Activated T-cell treated with anti-CD3 and anti-CD28 coated beads, Interleukin-2, amount 50 U/mL, for 72 hours (primary cell): ENCODE data around the gene KRT76. TPM values are rescaled to one million over a fixed set of nuclear protein-coding genes. Genes with fewer than 3 reads are reported as not detected.
"Not testable (repeated sequence)": the region's sequence is repeated elsewhere in the genome, so short reads cannot be mapped to it uniquely, and the experiment has no call there.

Experiments
- ATAC-seq, 2 donors: fragments of 150-1000 bp; cut with Tn5 transposase; replicated peaks in 1 of 2; 2 replicates each; pipeline ENCODE4 v1.10.0; 2021; ENCODE audit warnings: moderate library complexity in 2 of 2, mild to moderate bottlenecking in 1 of 2
- DNase-seq, 2 donors: peaks; one replicate each; pipeline ENCODE4 v3.0.0; 2021 to 2022; ENCODE audit warnings: mixed read lengths in 1 of 2
- H3K27ac Mint-ChIP-seq: one replicate; pipeline ENCODE4 v1.8.0; 2022; ENCODE audit warnings: mild to moderate bottlenecking, moderate library complexity, mixed read lengths
- H3K27me3 Mint-ChIP-seq: one replicate; pipeline ENCODE4 v1.8.0; 2022; ENCODE audit warnings: low read depth, mixed read lengths
- H3K36me3 Mint-ChIP-seq, 2 donors: one replicate each; pipeline ENCODE4 v1.8.0; 2022; ENCODE audit warnings: mixed read lengths in 2 of 2, mild to moderate bottlenecking in 1 of 2; ENCODE audit not compliant: insufficient read depth in 2 of 2
- H3K4me1 Mint-ChIP-seq: one replicate; pipeline ENCODE4 v1.8.0; 2022; ENCODE audit warnings: low read depth, mixed read lengths
- H3K4me3 Mint-ChIP-seq, 2 donors: one replicate each; pipeline ENCODE4 v1.8.0; 2022; ENCODE audit warnings: mild to moderate bottlenecking in 2 of 2, mixed read lengths in 2 of 2, moderate library complexity in 2 of 2
- H3K9me3 Mint-ChIP-seq, 2 donors: one replicate each; pipeline ENCODE4 v1.8.0; 2022; ENCODE audit warnings: mixed read lengths in 2 of 2
- total RNA-seq, 2 donors: library from RNA; stranded (reverse); gene quantifications; one replicate each; pipeline ENCODE4 v1.2.3, GENCODE V29; 2022

Gene KRT76
- total RNA-seq, 2 donors from 2014 or later, result not detected

DNA sequence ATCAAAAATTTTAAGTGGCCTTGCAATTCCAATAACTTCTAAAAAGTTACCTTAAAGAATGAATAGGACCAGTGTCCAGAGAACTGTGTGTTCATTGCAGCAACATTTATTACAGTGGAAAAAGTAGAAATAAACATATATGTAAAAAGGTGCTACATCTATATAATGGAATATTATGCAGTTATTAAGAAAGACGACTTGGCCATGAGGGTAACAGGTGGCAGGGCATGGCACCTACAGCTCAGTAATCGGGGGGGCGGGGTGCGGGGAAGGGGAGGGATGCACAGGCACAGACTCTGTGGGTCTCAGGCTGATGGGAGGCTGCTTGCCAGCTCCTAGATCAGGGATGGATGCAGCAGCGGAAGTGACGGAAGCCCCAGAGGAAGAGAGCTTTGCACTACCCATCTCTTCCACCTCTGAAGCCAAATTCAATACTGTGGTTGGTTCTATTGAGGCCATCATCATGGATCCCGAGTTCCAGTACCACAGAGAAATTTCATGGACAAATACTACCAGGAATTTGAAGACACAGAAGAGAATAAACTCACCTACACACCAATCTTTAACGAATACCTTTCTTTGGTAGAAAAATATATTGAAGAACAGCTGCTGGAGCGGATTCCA is 14.0 kb downstream of the KRT76 start:
- Mint-ChIP-seq H3K36me3 (peaks cover 3% of the 10 kb centered on the region in 2 donors), H3K9me3 (peaks cover 4 to 9% of the 10 kb centered on the region in 2 donors), H3K4me3 (no peak overlapping the region), H3K4me1 (no peaks in the 10 kb centered on the region), H3K27me3 (no peaks in the 10 kb centered on the region), H3K27ac (no peak overlapping the region)
- ATAC-seq (no peak), DNase-seq (no peak)

DNA sequence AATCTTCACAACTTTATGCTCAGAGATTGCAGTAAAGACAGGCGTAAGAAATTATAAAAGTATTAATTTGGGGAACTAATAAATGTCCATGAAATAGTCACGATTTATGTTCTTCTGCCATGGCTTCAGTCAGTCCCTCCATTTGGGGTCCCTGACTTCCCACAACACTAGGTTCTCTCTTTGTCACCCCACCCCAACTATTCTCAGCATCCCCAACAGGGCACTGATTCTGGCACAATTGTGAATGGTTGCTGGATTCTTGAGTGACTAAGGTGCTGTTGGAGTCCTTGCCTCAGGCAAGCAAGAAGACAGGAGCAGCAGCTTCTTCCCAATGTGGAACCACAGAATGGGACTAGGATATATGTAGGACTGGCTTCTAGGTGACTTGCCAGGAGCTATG is 15.3 kb downstream of the KRT76 start:
- H3K36me3 Mint-ChIP-seq, result peaks cover 3% of the 10 kb centered on the region in 2 donors
- DNase-seq, result no peak
- no peak overlapping the region for H3K4me3 Mint-ChIP-seq
- no peak for ATAC-seq
- H3K27me3 Mint-ChIP-seq, result no peaks in the 10 kb centered on the region
- H3K9me3 Mint-ChIP-seq, result peaks cover 4 to 9% of the 10 kb centered on the region in 2 donors
- no peaks in the 10 kb centered on the region for H3K4me1 Mint-ChIP-seq
- H3K27ac Mint-ChIP-seq, result no peak overlapping the region

DNA sequence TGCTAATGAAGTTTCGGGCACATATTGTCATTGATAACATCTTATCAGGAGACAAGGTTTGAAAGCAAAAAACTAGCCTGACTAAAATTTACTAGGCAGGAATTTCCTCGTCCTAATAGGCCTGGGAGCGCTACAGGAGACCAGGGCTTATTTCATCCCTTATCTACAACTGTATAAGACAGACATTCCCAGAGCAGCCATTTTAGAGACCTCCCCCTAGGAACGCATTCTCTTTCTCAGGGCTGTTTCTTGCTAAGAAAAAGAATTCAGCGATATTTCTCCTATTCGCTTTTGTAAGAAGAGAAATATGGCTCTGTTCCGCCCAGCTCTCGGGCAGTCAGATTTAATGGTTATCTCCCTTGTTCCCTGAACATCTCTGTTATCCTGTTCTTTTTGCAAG is 15.9 kb downstream of the KRT76 start:
- not testable (repeated sequence) for H3K36me3 Mint-ChIP-seq, H3K9me3 Mint-ChIP-seq, H3K27me3 Mint-ChIP-seq, H3K4me3 Mint-ChIP-seq, ATAC-seq, DNase-seq, H3K4me1 Mint-ChIP-seq, H3K27ac Mint-ChIP-seq

DNA sequence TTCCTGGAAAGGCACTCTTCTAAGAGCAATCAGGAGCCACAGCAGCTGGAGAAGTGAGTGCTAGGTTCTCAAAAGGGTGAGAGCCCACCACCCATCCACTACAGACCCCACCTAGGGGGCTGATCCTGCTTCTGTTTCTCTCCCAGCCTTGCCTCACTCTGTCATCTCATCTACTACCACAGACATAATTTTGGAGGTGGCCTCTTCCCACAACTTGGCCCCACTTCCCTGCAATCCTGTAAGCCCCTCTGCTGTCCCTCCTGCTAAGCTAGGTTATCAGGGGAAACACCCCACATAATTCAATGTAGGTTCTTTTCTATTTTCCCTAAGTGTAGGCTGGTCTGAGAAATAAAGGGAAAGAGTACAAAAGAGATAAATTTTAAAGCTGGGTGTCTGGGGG is 16.5 kb downstream of the KRT76 start:
- H3K27me3 Mint-ChIP-seq, result no peaks in the 10 kb centered on the region
- no peak overlapping the region for H3K27ac Mint-ChIP-seq
- H3K9me3 Mint-ChIP-seq, result peaks cover 4 to 9% of the 10 kb centered on the region in 2 donors

DNA sequence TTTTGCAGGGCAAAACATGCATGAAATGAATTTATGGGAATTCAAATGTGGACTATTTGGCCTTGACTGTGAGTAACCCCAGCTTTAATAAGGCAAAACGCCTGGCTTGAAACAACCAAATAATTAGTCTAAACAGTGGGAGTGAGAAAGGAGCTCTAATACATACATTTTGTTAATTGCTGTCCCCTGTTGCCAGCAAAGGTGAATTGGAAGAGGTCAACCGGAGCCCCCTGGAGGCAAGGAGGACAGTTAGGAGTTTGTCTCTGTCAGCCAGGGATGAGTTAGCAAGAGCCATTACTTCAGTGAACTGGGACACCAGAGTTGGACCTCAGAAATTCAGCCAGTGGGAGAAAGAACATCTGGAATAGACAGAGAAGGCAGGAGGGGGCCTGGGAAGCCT is 17.4 kb downstream of the KRT76 start:
- no peak overlapping the region for H3K4me3 Mint-ChIP-seq

More for the DNA sequence above, 16.5 kb downstream of the KRT76 start:
- Mint-ChIP-seq H3K36me3 (peaks cover 3% of the 10 kb centered on the region in 2 donors), H3K4me3 (no peak overlapping the region), H3K4me1 (no peaks in the 10 kb centered on the region)
- ATAC-seq (no peak), DNase-seq (no peak)

DNA sequence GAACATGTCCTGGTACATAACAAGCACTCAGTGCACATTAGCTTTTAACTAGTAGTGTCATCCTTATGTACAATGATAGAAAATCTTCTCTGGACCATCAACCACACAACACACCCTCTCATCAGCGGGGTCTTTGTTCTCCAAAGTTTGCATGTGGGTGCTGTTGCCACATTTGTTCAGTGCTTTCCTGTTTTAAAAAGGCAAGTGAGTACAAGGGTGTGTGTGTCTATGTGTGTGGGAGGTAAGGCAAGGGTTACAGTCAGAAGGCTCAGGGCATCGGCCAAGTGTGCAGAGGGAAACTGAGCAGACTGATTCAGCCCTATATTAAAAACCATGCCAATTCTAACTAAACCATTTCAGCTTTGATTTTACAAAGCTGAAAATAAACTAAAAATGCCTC is 17.9 kb downstream of the KRT76 start:
- no peaks in the 10 kb centered on the region for H3K4me1 Mint-ChIP-seq
- H3K9me3 Mint-ChIP-seq, result peaks cover 4 to 9% of the 10 kb centered on the region in 2 donors
- H3K36me3 Mint-ChIP-seq, result peaks cover 3% of the 10 kb centered on the region in 2 donors
- no peak overlapping the region for H3K4me3 Mint-ChIP-seq
- H3K27me3 Mint-ChIP-seq, result no peaks in the 10 kb centered on the region
- no peak overlapping the region for H3K27ac Mint-ChIP-seq
- no peak for DNase-seq
- ATAC-seq, result no peak

More for the DNA sequence above, 17.4 kb downstream of the KRT76 start:
- DNase-seq, result no peak
- Mint-ChIP-seq H3K36me3 (peaks cover 3% of the 10 kb centered on the region in 2 donors), H3K4me1 (no peaks in the 10 kb centered on the region), H3K27me3 (no peaks in the 10 kb centered on the region), H3K27ac (no peak overlapping the region), H3K9me3 (peaks cover 4 to 9% of the 10 kb centered on the region in 2 donors)
- no peak for ATAC-seq

DNA sequence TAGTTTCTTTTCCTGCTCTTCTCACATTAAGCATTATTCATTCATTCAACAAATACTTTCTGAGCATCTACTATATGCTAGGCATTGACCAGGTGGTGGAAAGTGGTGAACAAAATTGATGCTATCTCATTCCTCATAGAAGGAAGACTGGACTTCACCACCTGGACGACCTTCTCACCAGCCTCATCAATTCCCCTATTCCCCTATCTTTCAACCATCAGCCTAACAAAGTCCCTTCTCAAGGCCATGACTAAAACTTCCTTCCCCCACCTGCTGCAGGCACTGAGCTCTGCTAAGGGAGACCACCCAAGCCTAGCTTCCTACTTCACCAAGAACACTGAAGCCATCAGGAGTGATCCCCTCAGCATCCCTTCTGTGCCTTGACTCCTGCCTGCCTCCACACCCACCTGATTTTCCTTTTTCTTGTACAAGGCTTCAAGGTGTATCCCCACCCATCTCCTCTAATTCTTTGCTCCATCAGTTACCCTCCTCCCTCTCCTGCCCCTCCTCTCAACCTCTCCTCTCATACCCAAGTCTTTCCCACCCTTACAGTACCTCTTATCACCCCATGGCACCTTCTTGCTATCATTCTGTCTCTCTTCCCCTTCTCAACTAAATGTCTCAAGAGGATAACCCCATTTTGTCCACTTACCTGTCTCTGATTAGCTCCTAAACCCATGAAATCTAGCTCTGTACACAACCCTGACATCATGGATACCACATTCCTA is 19.5 kb downstream of the KRT76 start:
- H3K27ac Mint-ChIP-seq, result no peak overlapping the region
- H3K9me3 Mint-ChIP-seq, result peaks cover 4 to 9% of the 10 kb centered on the region in 2 donors
- H3K4me1 Mint-ChIP-seq, result no peaks in the 10 kb centered on the region
- H3K4me3 Mint-ChIP-seq, result no peak overlapping the region
- ATAC-seq (no peak), DNase-seq (no peak)
- H3K36me3 Mint-ChIP-seq, result peaks cover 3% of the 10 kb centered on the region in 2 donors
- no peaks in the 10 kb centered on the region for H3K27me3 Mint-ChIP-seq

DNA sequence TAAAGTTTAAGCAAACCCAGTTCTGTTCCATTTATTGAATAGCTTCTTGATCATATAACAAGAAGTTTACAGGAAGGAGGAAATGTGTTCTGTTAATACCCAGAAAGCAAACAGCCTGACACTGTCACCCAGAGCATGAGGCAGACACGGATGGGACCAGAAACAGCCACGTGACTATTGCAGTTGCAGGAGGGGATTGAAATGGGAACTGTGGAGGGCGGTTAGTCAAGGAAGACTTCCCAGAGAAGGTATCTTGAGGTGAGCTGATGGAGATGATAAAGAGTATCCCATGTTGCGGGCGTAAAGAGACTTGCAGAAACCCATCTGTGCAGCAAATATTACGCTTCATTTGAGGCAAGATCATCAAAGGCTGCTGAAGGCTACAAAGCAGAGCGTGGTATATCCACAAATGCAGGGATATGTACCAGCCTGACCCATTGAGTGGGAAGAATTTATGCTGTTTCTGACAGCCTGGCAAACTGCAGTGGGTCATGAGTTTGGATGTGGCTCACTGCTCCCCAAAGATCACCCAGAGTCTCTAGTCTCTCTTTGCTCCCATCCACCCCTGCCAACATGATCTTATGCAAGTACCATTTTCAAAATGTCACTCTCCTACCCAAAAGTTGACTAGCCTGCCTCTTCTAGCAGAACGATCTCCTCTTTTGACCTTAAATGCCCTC is 20.7 kb downstream of the KRT76 start:
- Mint-ChIP-seq H3K9me3 (peaks cover 4 to 7% of the 10 kb centered on the region in 2 donors), H3K27ac (no peak overlapping the region), H3K4me3 (no peak overlapping the region), H3K4me1 (peaks cover 1% of the 10 kb centered on the region), H3K27me3 (peaks cover under 1% of the 10 kb centered on the region), H3K36me3 (peaks cover 3% of the 10 kb centered on the region in 2 donors)
- DNase-seq (no peak), ATAC-seq (no peak)

DNA sequence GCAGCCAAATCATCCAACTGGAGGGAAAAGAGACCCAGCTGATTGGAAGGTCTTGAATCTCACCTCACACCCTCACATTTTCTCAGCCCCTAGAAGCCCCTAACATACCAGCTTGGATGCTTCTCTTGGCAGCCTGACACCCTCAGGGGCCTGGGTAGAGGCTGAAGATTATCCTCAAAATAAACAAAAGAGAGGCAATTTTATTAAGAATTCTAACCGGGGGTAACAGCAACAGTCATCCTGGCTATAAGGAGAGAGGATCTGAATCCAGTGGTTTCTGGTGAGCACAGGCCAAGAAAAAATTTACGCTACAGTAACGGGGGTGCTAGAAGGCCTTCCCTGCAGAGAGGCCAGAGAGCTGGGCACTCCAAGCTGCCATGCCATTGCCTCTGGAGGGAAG is 21.6 kb downstream of the KRT76 start:
- H3K4me1 Mint-ChIP-seq, result peaks cover 10% of the 10 kb centered on the region
- peaks cover 0 to 3% of the 10 kb centered on the region in 2 donors for H3K9me3 Mint-ChIP-seq
- peaks cover 1 to 3% of the 10 kb centered on the region in 2 donors for H3K36me3 Mint-ChIP-seq
- no peak overlapping the region for H3K27ac Mint-ChIP-seq
- H3K4me3 Mint-ChIP-seq, result no peak overlapping the region
- no peak for ATAC-seq
- H3K27me3 Mint-ChIP-seq, result peaks cover 9% of the 10 kb centered on the region
- DNase-seq, result no peak

GRCh38 chr12:52754135-52754534 is 23.0 kb downstream of the KRT76 start:
- H3K27ac Mint-ChIP-seq, result no peak overlapping the region

DNA sequence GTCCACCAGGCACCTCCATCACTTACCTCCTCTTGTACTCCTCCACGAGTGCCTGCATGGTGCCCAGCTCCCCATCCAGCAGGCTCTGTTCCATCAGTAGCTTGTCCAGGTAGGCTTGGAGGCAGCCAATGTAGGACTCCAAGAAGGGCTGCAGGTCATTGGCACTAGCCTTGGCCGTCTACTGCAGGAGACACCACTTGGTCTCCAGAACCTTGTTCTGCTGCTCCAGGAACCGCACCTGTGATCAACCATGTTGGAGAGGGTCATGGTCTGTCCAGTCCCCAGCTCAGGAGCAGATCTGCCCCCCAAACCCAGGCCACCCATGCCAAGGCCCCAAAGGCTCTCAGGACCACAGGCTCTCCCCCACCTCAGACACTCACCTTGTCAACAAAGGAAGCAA is 23.9 kb downstream of the KRT76 start:
- no peak for DNase-seq
- Mint-ChIP-seq H3K4me3 (no peak overlapping the region), H3K27me3 (peaks cover 9% of the 10 kb centered on the region), H3K36me3 (no peaks in the 10 kb centered on the region), H3K27ac (no peak overlapping the region), H3K9me3 (no peaks in the 10 kb centered on the region), H3K4me1 (peaks cover 20% of the 10 kb centered on the region)
- ATAC-seq, result no peak

More at GRCh38 chr12:52754135-52754534, 23.0 kb downstream of the KRT76 start:
- peaks cover 13% of the 10 kb centered on the region for H3K4me1 Mint-ChIP-seq
- H3K4me3 Mint-ChIP-seq, result no peak overlapping the region
- ATAC-seq (no peak), DNase-seq (no peak)
- H3K36me3 Mint-ChIP-seq, result no peaks in the 10 kb centered on the region
- peaks cover 9% of the 10 kb centered on the region for H3K27me3 Mint-ChIP-seq
- no peaks in the 10 kb centered on the region for H3K9me3 Mint-ChIP-seq

- no peak overlapping the region for H3K4me3 Mint-ChIP-seq
- H3K4me1 Mint-ChIP-seq, result peaks cover 21% of the 10 kb centered on the region
- no peak overlapping the region for H3K27ac Mint-ChIP-seq
- peaks cover 9% of the 10 kb centered on the region for H3K27me3 Mint-ChIP-seq
- no peaks in the 10 kb centered on the region for H3K36me3 Mint-ChIP-seq
- H3K9me3 Mint-ChIP-seq, result no peaks in the 10 kb centered on the region
- no peak for ATAC-seq
- no peak for DNase-seq
These were observed 24.6 kb downstream of the KRT76 start for GRCh38 chr12:52752516-52752915.

DNA sequence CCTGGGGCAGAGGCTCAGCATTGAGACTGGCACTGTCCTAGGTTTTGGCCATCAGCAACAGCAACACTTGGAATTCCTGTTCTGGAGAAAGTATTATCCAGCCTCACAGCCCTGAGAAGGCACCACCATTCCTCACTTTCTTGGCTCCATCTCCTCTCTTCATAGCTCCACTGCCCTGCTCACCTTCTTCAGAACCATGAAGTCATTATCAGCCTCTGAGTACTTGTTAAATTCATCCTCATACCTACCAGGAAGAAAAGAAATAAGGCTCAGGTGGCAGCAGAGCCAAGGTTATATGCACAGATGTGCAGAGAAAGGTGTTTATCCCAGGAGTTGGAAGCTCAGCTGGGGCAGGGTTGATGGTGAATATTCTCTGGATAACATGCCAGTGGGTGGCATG is 25.4 kb downstream of the KRT76 start:
- H3K4me1 Mint-ChIP-seq, result peaks cover 21% of the 10 kb centered on the region
- no peaks in the 10 kb centered on the region for H3K9me3 Mint-ChIP-seq
- no peak for ATAC-seq
- no peaks in the 10 kb centered on the region for H3K36me3 Mint-ChIP-seq
- no peak for DNase-seq
- no peak overlapping the region for H3K27ac Mint-ChIP-seq
- H3K4me3 Mint-ChIP-seq, result no peak overlapping the region
- peaks cover 9% of the 10 kb centered on the region for H3K27me3 Mint-ChIP-seq
